AML-193 (cell line): ENCODE measurements around the gene NTN1.

Experiments used
- DNase-seq, 2 experiments: peaks; one replicate each; lab custom pipeline; 2025; lab: John Stamatoyannopoulos, UW

Gene NTN1

GRCh38 chr17:9218064-9218635 is 196.8 kb downstream of the NTN1 start:
- DNase-seq: no peak

GRCh38 chr17:9218911-9219310 is 197.6 kb downstream of the NTN1 start:
- no peak for DNase-seq

GRCh38 chr17:9219631-9220397 is 198.5 kb downstream of the NTN1 start:
- DNase-seq: no peak

GRCh38 chr17:9220398-9221146 is 199.3 kb downstream of the NTN1 start:
- DNase-seq: no peak

- DNase-seq: no peak
Observed at GRCh38 chr17:9221147-9221921, 200.0 kb downstream of the NTN1 start.

GRCh38 chr17:9221922-9222180 is 200.5 kb downstream of the NTN1 start:
- no peak for DNase-seq

GRCh38 chr17:9223531-9223930 is 202.2 kb downstream of the NTN1 start:
- no peak for DNase-seq

GRCh38 chr17:9224485-9224884 is 203.2 kb downstream of the NTN1 start:
- no peak for DNase-seq

GRCh38 chr17:9225305-9226101 is 204.2 kb downstream of the NTN1 start:
- no peak for DNase-seq

- DNase-seq: no peak
Observed at GRCh38 chr17:9226130-9226793, 205.0 kb downstream of the NTN1 start.

- no peak for DNase-seq
Observed at GRCh38 chr17:9226794-9227135, 205.5 kb downstream of the NTN1 start.

- DNase-seq: no peak
Observed at GRCh38 chr17:9227819-9228407, 206.6 kb downstream of the NTN1 start.

GRCh38 chr17:9228408-9229159 is 207.3 kb downstream of the NTN1 start:
- DNase-seq: no peak

- no peak for DNase-seq
Observed at GRCh38 chr17:9229160-9229825, 208.0 kb downstream of the NTN1 start.

- DNase-seq: no peak
Observed at GRCh38 chr17:9229826-9230201, 208.5 kb downstream of the NTN1 start.

- no peak for DNase-seq
Observed at GRCh38 chr17:9230346-9230745, 209.0 kb downstream of the NTN1 start.

GRCh38 chr17:9230861-9231260 is 209.6 kb downstream of the NTN1 start:
- no peak for DNase-seq

GRCh38 chr17:9231449-9232154 is 210.3 kb downstream of the NTN1 start:
- DNase-seq: no peak

- no peak for DNase-seq
Observed at GRCh38 chr17:9232155-9232475, 210.8 kb downstream of the NTN1 start.
